H9 (cell line): ENCODE results near the gene HMCN1. TPM values are rescaled to one million over a fixed set of nuclear protein-coding genes. Genes with fewer than 3 reads are reported as not detected.

ENCODE experiments used
- DNase-seq: peaks from one replicate; pipeline ENCODE4 v3.0.0-alpha.2; 2017
- H2AFZ ChIP-seq: one replicate; pipeline ENCODE4 v1.6.1; 2013; ENCODE audit warnings: mild to moderate bottlenecking, low read length, control low read depth, moderate library complexity
- H2AK5ac ChIP-seq: 2 replicates; pipeline ENCODE4 v1.6.1; 2013; ENCODE audit warnings: low read length, control low read depth, mixed read lengths; ENCODE audit not compliant: insufficient read length
- H2BK120ac ChIP-seq: one replicate; pipeline ENCODE4 v1.6.1; 2013; ENCODE audit warnings: low read depth, mild to moderate bottlenecking, low read length, control low read depth, inconsistent platforms; ENCODE audit not compliant: poor library complexity, severe bottlenecking
- H2BK12ac ChIP-seq: 2 replicates; pipeline ENCODE4 v1.6.1; 2013; ENCODE audit warnings: low read length, control low read depth, mixed read lengths, low read depth; ENCODE audit not compliant: insufficient read length
- H2BK15ac ChIP-seq: 2 replicates; pipeline ENCODE4 v1.6.1; 2013; ENCODE audit warnings: low read depth, low read length, control low read depth
- H2BK20ac ChIP-seq: one replicate; pipeline ENCODE4 v1.6.1; 2013; ENCODE audit warnings: low read depth, mild to moderate bottlenecking, low read length, control low read depth, inconsistent platforms; ENCODE audit not compliant: poor library complexity, severe bottlenecking
- H2BK5ac ChIP-seq: 2 replicates; pipeline ENCODE4 v1.6.1; 2013; ENCODE audit warnings: low read length, control low read depth, mixed read lengths; ENCODE audit not compliant: insufficient read length
- H3K14ac ChIP-seq: 2 replicates; pipeline ENCODE4 v1.6.1; 2013; ENCODE audit warnings: low read length, control low read depth; ENCODE audit not compliant: insufficient read depth
- H3K18ac ChIP-seq: 2 replicates; pipeline ENCODE4 v1.6.1; 2013; ENCODE audit warnings: low read depth, mild to moderate bottlenecking, mixed read lengths, low read length, control low read depth; ENCODE audit not compliant: insufficient read length
- H3K23ac ChIP-seq: 2 replicates; pipeline ENCODE4 v1.6.1; 2013; ENCODE audit warnings: low read length, control low read depth, mixed read lengths, low read depth; ENCODE audit not compliant: insufficient read length
- H3K23me2 ChIP-seq: 2 replicates; pipeline ENCODE4 v1.6.1; 2013; ENCODE audit warnings: low read depth, mild to moderate bottlenecking, mixed read lengths, low read length, control low read depth; ENCODE audit not compliant: insufficient read length, poor library complexity, severe bottlenecking
- H3K27ac ChIP-seq: 2 replicates; pipeline ENCODE4 v1.5.1; 2013; ENCODE audit warnings: low read length, control low read depth, mixed read lengths, low read depth; ENCODE audit not compliant: insufficient read length
- H3K27me3 ChIP-seq: 2 replicates; pipeline ENCODE4 v1.6.1; 2013; ENCODE audit warnings: low read length, control low read depth, inconsistent platforms; ENCODE audit not compliant: insufficient read depth
- H3K4ac ChIP-seq: 2 replicates; pipeline ENCODE4 v1.6.1; 2013; ENCODE audit warnings: low read depth, mild to moderate bottlenecking, control low read depth, inconsistent platforms, low read length, moderate library complexity
- H3K4me1 ChIP-seq: 2 replicates; pipeline ENCODE4 v1.6.1; 2013; ENCODE audit warnings: low read length, control low read depth, inconsistent platforms; ENCODE audit not compliant: insufficient read depth
- H3K4me2 ChIP-seq: 2 replicates; pipeline ENCODE4 v1.6.1; 2013; ENCODE audit warnings: low read length, control low read depth, mixed read lengths; ENCODE audit not compliant: insufficient read length, insufficient read depth
- H3K56ac ChIP-seq: 2 replicates; pipeline ENCODE4 v1.6.1; 2013; ENCODE audit warnings: low read depth, mild to moderate bottlenecking, mixed read lengths, low read length, control low read depth; ENCODE audit not compliant: insufficient read length
- H3K79me1 ChIP-seq: 2 replicates; pipeline ENCODE4 v1.6.1; 2013; ENCODE audit warnings: low read depth, mild to moderate bottlenecking, moderate library complexity, low read length, control low read depth, inconsistent platforms; ENCODE audit not compliant: insufficient read depth, poor library complexity, severe bottlenecking
- H3K79me2 ChIP-seq: 2 replicates; pipeline ENCODE4 v1.6.1; 2013; ENCODE audit warnings: low read length, control low read depth, inconsistent platforms; ENCODE audit not compliant: insufficient read depth
- H3K9ac ChIP-seq: 2 replicates; pipeline ENCODE4 v1.6.1; 2013; ENCODE audit warnings: low read length, control low read depth, mixed read lengths; ENCODE audit not compliant: insufficient read length; ENCODE audit errors: extremely low read depth
- H3K9me3 ChIP-seq: one replicate; pipeline ENCODE4 v1.6.1; 2013; ENCODE audit warnings: low read depth, low read length, inconsistent platforms; ENCODE audit not compliant: control insufficient read depth
- H3T11ph ChIP-seq: one replicate; pipeline ENCODE4 v1.6.1; 2013; ENCODE audit warnings: mild to moderate bottlenecking, low read length, control low read depth, inconsistent platforms
- H4K20me1 ChIP-seq: one replicate; pipeline ENCODE4 v1.6.1; 2013; ENCODE audit not compliant: control insufficient read depth, insufficient read length, insufficient read depth
- H4K5ac ChIP-seq: 2 replicates; pipeline ENCODE4 v1.6.1; 2013; ENCODE audit warnings: low read depth, mild to moderate bottlenecking, mixed read lengths, low read length, control low read depth; ENCODE audit not compliant: insufficient read length
- H4K8ac ChIP-seq: replicated peaks from 2 replicates; pipeline ENCODE4 v1.6.1; 2013; ENCODE audit warnings: low read length, control low read depth, mixed read lengths, low read depth; ENCODE audit not compliant: insufficient read length
- H4K91ac ChIP-seq: 2 replicates; pipeline ENCODE4 v1.6.1; 2013; ENCODE audit warnings: low read depth, mild to moderate bottlenecking, moderate library complexity, mixed read lengths, low read length, control low read depth; ENCODE audit not compliant: insufficient read length
- H3K27ac Mint-ChIP-seq, 3 experiments: 2 replicates in 2 of 3; 3 replicates in 1 of 3; pipeline ENCODE4 v1.8.0; 2020 to 2021; ENCODE audit warnings: mixed read lengths in 3 of 3, mild to moderate bottlenecking in 1 of 3, moderate library complexity in 1 of 3
- H3K27me3 Mint-ChIP-seq: 2 replicates; pipeline ENCODE4 v1.8.0; 2021; ENCODE audit warnings: low read depth, mild to moderate bottlenecking, moderate library complexity, mixed read lengths
- H3K36me3 Mint-ChIP-seq, 3 experiments: 2 replicates in 2 of 3; 3 replicates in 1 of 3; pipeline ENCODE4 v1.8.0; 2020 to 2021; ENCODE audit warnings: low read depth in 3 of 3, mixed read lengths in 3 of 3; ENCODE audit not compliant: insufficient read depth in 1 of 3
- H3K4me1 Mint-ChIP-seq, 2 experiments: 2 replicates each; pipeline ENCODE4 v1.8.0; 2020; ENCODE audit warnings: mixed read lengths in 2 of 2
- H3K4me3 Mint-ChIP-seq, 2 experiments: 2 replicates in 1 of 2; 3 replicates in 1 of 2; pipeline ENCODE4 v1.8.0; 2020 to 2021; ENCODE audit warnings: mild to moderate bottlenecking in 2 of 2, mixed read lengths in 2 of 2, moderate library complexity in 1 of 2
- H3K9me3 Mint-ChIP-seq, 2 experiments: 2 replicates in 1 of 2; 3 replicates in 1 of 2; pipeline ENCODE4 v1.8.0; 2020; ENCODE audit warnings: mild to moderate bottlenecking in 2 of 2, mixed read lengths in 2 of 2, moderate library complexity in 1 of 2
- WGBS: extraction: QIAGEN DNeasy Blood & Tissue Kit; methylation state at CpG from one replicate; pipeline ENCODE4 v1.1.7; 2013; ENCODE audit warnings: missing lambda C conversion rate, low lambda C conversion rate, mixed read lengths; ENCODE audit not compliant: insufficient read length; ENCODE audit errors: extremely low coverage; 5-methylcytosine and 5-hydroxymethylcytosine counted together
- total RNA-seq: library from RNA; stranded (reverse); gene quantifications from 2 replicates; pipeline ENCODE4 v1.2.1, GENCODE V29; 2021
- TF ChIP-seq, protein P1 (sequence below): fragments of 200-600 bp; sonication (generic); conservative IDR thresholded peaks from 3 replicates; pipeline ENCODE4 v1.8.0; 2021; ENCODE audit warnings: antibody characterized with exemption, mild to moderate bottlenecking

Gene HMCN1
- total RNA-seq, 1 experiment from 2014 or later: 3.3 TPM

DNA sequence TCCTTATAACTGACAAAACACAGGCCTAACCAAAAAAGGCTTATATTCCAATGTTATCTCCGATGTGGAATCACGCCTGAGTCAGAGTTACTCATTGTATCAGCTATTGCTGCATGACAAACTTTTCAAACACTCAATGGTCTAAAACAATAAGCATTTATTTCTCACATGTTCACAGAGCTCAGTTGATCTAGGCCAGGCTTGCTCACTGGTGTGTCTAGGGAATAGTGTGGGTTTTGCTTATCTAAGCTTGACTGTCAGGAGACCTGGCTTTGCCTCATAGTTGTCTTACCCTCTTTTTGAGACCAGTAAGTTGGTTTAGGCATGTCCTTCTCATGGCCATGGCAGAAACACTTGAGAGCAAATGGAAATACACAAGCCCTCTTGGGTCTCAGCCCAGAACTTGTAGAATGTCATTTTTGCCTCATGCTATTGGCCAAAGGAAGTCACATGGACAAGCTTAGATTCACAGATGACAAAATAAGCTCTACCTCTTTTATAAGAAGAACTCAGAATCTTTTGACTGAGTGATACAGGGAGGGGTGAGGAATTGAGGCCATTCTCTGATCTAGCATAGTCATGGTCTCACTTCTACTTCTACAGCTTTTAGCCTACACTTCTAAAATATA, 130.8 kb downstream of the HMCN1 start:
- Histone ChIP-seq H2BK15ac (no peak overlapping the region), H2BK5ac (no peak overlapping the region), H4K5ac (no peak overlapping the region), H2BK12ac (no peak overlapping the region), H4K8ac (no peak overlapping the region), H3K4me1 (no peaks in the 10 kb centered on the region; the same call in 1 of the 2 replicates), H2AFZ (no peak overlapping the region), H4K20me1 (no peaks in the 10 kb centered on the region), H3K9me3 (no peaks in the 10 kb centered on the region), H3K4ac (no peak overlapping the region), H2BK120ac (no peak overlapping the region), H3K14ac (no peak overlapping the region), H3T11ph (no peak overlapping the region), H3K27me3 (no peaks in the 10 kb centered on the region), H2BK20ac (no peak overlapping the region), H3K9ac (no peak overlapping the region), H3K27ac (no peak overlapping the region), H3K56ac (no peak overlapping the region), H4K91ac (no peak overlapping the region), H3K23me2 (no peaks in the 10 kb centered on the region), H3K79me2 (no peaks in the 10 kb centered on the region), H3K18ac (no peak overlapping the region), H2AK5ac (no peak overlapping the region), H3K23ac (no peak overlapping the region), H3K4me2 (no peak overlapping the region), H3K79me1 (no peaks in the 10 kb centered on the region)
- DNase-seq: no peak
- peaks cover 0 to 2% (median 0%) of the 10 kb centered on the region in 3 experiments; a peak in 2 of 7 replicates for H3K36me3 Mint-ChIP-seq
- TF ChIP-seq, protein P1, sequence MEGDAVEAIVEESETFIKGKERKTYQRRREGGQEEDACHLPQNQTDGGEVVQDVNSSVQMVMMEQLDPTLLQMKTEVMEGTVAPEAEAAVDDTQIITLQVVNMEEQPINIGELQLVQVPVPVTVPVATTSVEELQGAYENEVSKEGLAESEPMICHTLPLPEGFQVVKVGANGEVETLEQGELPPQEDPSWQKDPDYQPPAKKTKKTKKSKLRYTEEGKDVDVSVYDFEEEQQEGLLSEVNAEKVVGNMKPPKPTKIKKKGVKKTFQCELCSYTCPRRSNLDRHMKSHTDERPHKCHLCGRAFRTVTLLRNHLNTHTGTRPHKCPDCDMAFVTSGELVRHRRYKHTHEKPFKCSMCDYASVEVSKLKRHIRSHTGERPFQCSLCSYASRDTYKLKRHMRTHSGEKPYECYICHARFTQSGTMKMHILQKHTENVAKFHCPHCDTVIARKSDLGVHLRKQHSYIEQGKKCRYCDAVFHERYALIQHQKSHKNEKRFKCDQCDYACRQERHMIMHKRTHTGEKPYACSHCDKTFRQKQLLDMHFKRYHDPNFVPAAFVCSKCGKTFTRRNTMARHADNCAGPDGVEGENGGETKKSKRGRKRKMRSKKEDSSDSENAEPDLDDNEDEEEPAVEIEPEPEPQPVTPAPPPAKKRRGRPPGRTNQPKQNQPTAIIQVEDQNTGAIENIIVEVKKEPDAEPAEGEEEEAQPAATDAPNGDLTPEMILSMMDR: no peak
- no peaks in the 10 kb centered on the region for H3K27me3 Mint-ChIP-seq
- 0 out of 7 replicates have a peak overlapping the region, but pooled peaks of 1 of the 3 experiments have one; percentile 64 for H3K27ac Mint-ChIP-seq
- WGBS: no CpG with 5 or more reads among the region's 2 CpGs
- H3K4me3 Mint-ChIP-seq: no peak overlapping the region
- H3K4me1 Mint-ChIP-seq: peaks cover 5 to 8% of the 10 kb centered on the region in 2 experiments; a peak in 2 of 4 replicates
- H3K9me3 Mint-ChIP-seq: no peaks in the 10 kb centered on the region
